Esophagus squamous epithelium (tissue), 5 donors: Measurements from ENCODE around the gene C1orf74. TPM values are rescaled to one million over a fixed set of nuclear protein-coding genes. Genes with fewer than 3 reads are reported as not detected.

Experiments used
- DNase-seq: peaks from one replicate; lab custom pipeline; 2025; lab: John Stamatoyannopoulos, UW
- H3K27ac ChIP-seq, 4 donors: fragments of 200-600 bp; sonication (generic); one replicate each; pipeline ENCODE4 v1.5.1; 2016 to 2019; ENCODE audit warnings: mild to moderate bottlenecking in 1 of 4
- H3K27me3 ChIP-seq, 4 donors: fragments of 200-600 bp; sonication (generic); 1 replicate in 3 of 4; 2 replicates in 1 of 4; pipeline versions ENCODE4 v1.5.1 to v1.6.0; 2017 to 2021; ENCODE audit warnings: antibody characterized with exemption in 1 of 4
- H3K36me3 ChIP-seq, 3 donors: fragments of 200-600 bp; sonication (generic); one replicate each; pipeline ENCODE4 v1.5.1; 2016 to 2019
- H3K4me1 ChIP-seq, 3 donors: fragments of 200-600 bp; sonication (generic); one replicate each; pipeline ENCODE4 v1.5.1; 2017 to 2019
- H3K4me3 ChIP-seq, 4 donors: fragments of 200-600 bp; sonication (generic); 1 replicate in 3 of 4; 2 replicates in 1 of 4; pipeline ENCODE4 v1.5.1; 2016 to 2019; ENCODE audit warnings: mild to moderate bottlenecking in 2 of 4, moderate library complexity in 1 of 4
- H3K9me3 ChIP-seq, 3 donors: fragments of 200-600 bp; sonication (generic); one replicate each; pipeline ENCODE4 v1.5.1; 2016 to 2019
- CTCF ChIP-seq, 6 experiments: fragments of 450-650 bp in 4 of 6; fragments of 200-600 bp in 2 of 6; sonication (generic) in 2 of 6; IDR thresholded peaks; one replicate each; pipeline ENCODE4 v1.5.1; 2016 to 2019; ENCODE audit warnings: antibody characterized with exemption in 6 of 6, mild to moderate bottlenecking in 4 of 6, moderate library complexity in 4 of 6
- POLR2A ChIP-seq, 4 donors: fragments of 450-650 bp; IDR thresholded peaks; one replicate each; pipeline ENCODE4 v1.6.1; 2017; ENCODE audit warnings: antibody characterized with exemption in 4 of 4, mild to moderate bottlenecking in 4 of 4, moderate library complexity in 3 of 4
- WGBS, 2 donors: methylation state at CpG; one replicate each; pipeline ENCODE4 v1.1.5; 2018; 5-methylcytosine and 5-hydroxymethylcytosine counted together
- intact Hi-C: fragments of 100-400 bp; cut with DNase I; formaldehyde crosslinking; loops from one replicate; pipeline ENCODE4 v1.15.0; 2022
- total RNA-seq, 4 donors: library from RNA; depleted of rRNA; stranded (reverse); fragments of >200 nt; gene quantifications; one replicate each; pipeline ENCODE4 v1.1.0, GENCODE V29; 2016
- donor health status: DM: yes; HTN: yes; CAD: no.

The C1orf74 gene
- total RNA-seq, 4 donors from 2014 or later = 2.9 to 6.2 (median 4.1) TPM

GRCh38 chr1:209825591-209826434 lies 41.5 kb upstream of the C1orf74 start:
- H3K4me3 ChIP-seq = no peak overlapping the region
- WGBS, 2 donors = 38 to 65% methylated on average over 11 of the region's 11 CpGs
- intact Hi-C loops = no loop called here
- no peak for TF ChIP-seq CTCF (IDR thresholded peaks at IDR 0.05)
- no peak for TF ChIP-seq POLR2A (IDR thresholded peaks at IDR 0.05)
- peak overlapping the region; percentile 51 to 87 (median 73) for H3K27ac ChIP-seq
- H3K36me3 ChIP-seq = peaks cover 0 to 10% (median 0%) of the 10 kb centered on the region in 3 donors
- H3K4me1 ChIP-seq = peaks cover 0 to 78% (median 17%) of the 10 kb centered on the region in 3 donors
- DNase-seq = no peak
- no peaks in the 10 kb centered on the region for H3K9me3 ChIP-seq
- peaks cover 0 to 14% (median 0%) of the 10 kb centered on the region in 4 donors for H3K27me3 ChIP-seq

GRCh38 chr1:209823143-209824041 lies 39.0 kb upstream of the C1orf74 start:
- intact Hi-C loops = no loop called here
- DNase-seq = no peak
- Histone ChIP-seq H3K4me1 (peaks cover 0 to 60% (median 5%) of the 10 kb centered on the region in 3 donors), H3K27ac (peak overlapping the region; percentile 76 to 87 (median 80)), H3K27me3 (peaks cover 0 to 14% (median 0%) of the 10 kb centered on the region in 4 donors), H3K4me3 (peak overlapping the region in 2 of 4 donors; percentile 2 to 8), H3K36me3 (no peaks in the 10 kb centered on the region), H3K9me3 (no peaks in the 10 kb centered on the region)
- WGBS, 2 donors = 18 to 30% methylated on average over 12 of the region's 12 CpGs
- TF ChIP-seq POLR2A (IDR thresholded peaks at IDR 0.05) (no peak), CTCF (IDR thresholded peaks at IDR 0.05) (peak in 5 of 6 experiments; percentile 59 to 82 (median 69))

GRCh38 chr1:209822706-209823105 lies 38.3 kb upstream of the C1orf74 start:
- 50% methylated on average over 7 of the region's 7 CpGs for WGBS, 2 donors
- H3K9me3 ChIP-seq = no peaks in the 10 kb centered on the region
- intact Hi-C loops = no loop called here
- peaks cover 0 to 59% (median 4%) of the 10 kb centered on the region in 3 donors for H3K4me1 ChIP-seq
- TF ChIP-seq POLR2A (IDR thresholded peaks at IDR 0.05) (no peak), CTCF (IDR thresholded peaks at IDR 0.05) (no peak)
- DNase-seq = no peak
- peak overlapping the region in 2 of 4 donors; percentile 2 to 8 for H3K4me3 ChIP-seq
- H3K27ac ChIP-seq = peak overlapping the region; percentile 76 to 87 (median 80)
- peaks cover 0 to 14% (median 0%) of the 10 kb centered on the region in 4 donors for H3K27me3 ChIP-seq
- H3K36me3 ChIP-seq = no peaks in the 10 kb centered on the region

- peaks cover 4 to 58% (median 4%) of the 10 kb centered on the region in 3 donors for H3K4me1 ChIP-seq
- H3K4me3 ChIP-seq = no peak overlapping the region
- H3K9me3 ChIP-seq = no peaks in the 10 kb centered on the region
- DNase-seq = no peak
- TF ChIP-seq POLR2A (IDR thresholded peaks at IDR 0.05) = no peak
- TF ChIP-seq CTCF (IDR thresholded peaks at IDR 0.05) = no peak
- WGBS, 2 donors = 36 to 60% methylated on average over 4 of the region's 4 CpGs
- peak overlapping the region in 2 of 4 donors; percentile 9 to 30 for H3K27ac ChIP-seq
- H3K36me3 ChIP-seq = no peaks in the 10 kb centered on the region
- peaks cover 0 to 12% (median 0%) of the 10 kb centered on the region in 4 donors for H3K27me3 ChIP-seq
- intact Hi-C loops = no loop called here
Observed at GRCh38 chr1:209820986-209821385, 36.6 kb upstream of the C1orf74 start.
